ENCODE data around the gene SELENOS. TPM values are rescaled to one million over a fixed set of nuclear protein-coding genes. Genes with fewer than 3 reads are reported as not detected.
A peak's percentile ranks its signal among the peaks of the same experiment; 100 is the strongest.

SELENOS gene
- total RNA-seq, 1 experiment from 2014 or later: 93.1 TPM

DNA sequence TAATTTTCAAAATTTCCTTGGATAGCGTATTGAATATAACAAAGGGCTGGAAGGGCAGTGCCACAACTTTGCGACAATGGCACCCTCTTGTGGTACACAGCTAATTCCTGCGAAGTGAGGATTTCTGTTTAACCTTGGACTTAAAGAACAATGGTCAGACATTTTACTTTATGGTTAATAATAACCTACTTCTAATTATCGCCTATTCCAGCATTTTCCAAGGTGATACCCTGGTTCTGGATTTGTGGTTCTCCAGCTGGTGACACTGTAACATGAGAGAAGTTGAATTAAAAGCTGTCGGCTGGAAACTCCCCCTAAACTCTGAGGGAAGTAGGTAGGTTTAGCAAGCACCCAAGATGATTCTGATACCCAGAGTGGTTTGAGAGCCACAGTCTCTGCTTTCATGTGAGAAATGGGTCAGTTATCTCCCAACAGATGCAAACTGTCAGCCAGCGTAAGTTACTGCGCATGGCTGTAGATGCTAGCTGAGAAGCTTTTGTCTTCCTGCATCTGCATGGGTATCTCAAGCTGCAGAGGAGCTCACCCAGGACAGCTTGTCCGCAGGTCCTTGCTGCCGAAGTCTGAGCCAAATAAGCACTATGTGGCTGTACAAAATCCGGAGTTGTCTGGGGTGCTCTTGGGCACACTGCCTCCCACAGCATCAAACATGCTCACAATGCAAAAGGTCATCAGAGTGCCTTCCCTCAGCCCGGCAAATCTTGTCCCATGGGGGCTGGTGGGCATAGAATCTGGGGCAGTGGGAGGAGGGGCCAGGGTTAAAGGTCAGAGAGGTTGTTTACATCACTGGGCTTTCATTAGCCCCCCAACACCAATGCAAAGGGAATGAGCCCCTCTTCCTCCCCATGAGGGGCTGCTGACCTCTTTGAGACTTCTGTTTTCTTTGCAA lies 18.8 kb downstream of the SELENOS start:
- DNase-seq (ENCODE audit: low read depth): peak; percentile 37
- in situ Hi-C loops (cut with HindIII; ENCODE audit: low pct_unique_long_range_greater_than_20kb, low sequenced_read_pairs): no loop called here

DNA sequence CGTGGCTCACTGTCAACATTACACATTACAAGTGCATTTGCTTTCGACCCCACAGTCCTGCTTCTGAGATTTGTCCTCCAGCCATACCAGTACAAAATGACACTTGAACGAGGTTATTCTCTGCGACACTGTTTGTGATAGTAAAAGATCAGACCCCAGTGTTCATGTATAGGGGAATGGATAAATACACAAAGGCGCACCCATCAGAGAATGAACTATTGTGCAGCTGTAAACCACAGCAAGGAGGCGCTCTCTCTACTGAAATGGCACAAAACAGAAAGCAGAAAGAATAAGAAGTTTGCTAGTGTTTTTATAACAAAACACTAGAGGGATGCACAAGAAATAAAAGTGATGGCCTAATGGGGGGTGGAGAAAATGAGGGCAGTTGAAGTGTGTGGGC lies 20.5 kb downstream of the SELENOS start:
- DNase-seq (ENCODE audit: low read depth): no peak
- in situ Hi-C loops (cut with HindIII; ENCODE audit: low pct_unique_long_range_greater_than_20kb, low sequenced_read_pairs): no loop called here

DNA sequence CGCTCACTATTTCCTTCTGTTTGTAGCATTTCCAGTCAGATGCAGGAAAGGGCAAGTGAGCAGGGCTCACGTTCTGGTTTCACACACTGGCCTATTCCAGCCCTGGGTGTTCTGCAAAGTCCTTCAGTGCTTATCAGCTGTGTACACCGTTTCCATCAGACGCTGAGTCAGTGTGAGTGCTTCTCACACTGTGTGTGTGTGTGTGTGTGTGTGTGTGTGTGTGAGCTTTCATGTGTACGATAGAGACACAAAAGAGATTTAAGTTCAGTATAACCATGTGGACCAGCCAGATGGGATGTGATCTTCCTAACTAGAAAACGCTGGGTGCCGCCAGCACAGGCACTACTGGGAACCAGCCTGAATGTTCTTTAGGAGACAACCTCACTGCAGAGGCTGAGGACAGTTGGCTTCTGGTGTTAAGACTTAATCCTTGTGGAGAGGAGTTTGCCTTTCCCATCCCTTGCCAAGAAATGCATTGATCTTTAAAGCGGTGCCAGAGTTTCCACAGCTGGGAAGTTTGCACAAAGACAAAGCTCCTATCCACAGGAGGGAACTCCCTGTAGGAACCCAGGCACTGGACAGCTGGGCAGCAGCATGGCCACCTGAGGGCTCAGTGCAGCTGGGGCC lies 21.6 kb downstream of the SELENOS start:
- in situ Hi-C loops (cut with HindIII; ENCODE audit: low pct_unique_long_range_greater_than_20kb, low sequenced_read_pairs): no loop called here
- DNase-seq (ENCODE audit: low read depth): no peak

DNA sequence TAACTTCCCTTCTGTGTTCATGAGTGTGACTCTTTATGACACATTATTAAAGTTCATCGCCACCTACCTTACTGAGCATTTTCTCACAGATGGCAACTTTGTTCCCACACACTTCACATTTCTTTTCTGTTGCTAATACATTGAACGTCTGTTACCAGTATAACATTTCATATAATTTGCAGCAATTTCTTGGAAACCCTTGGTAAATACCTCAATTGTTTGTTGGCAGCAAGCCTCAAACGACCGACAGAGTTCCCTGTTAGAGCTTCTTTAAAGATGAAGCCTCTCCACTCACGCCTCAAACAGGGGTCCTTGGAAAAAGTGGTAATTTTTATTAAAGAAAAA lies 22.3 kb downstream of the SELENOS start:
- in situ Hi-C loops (cut with HindIII; ENCODE audit: low pct_unique_long_range_greater_than_20kb, low sequenced_read_pairs): no loop called here
- no peak for DNase-seq (ENCODE audit: low read depth)

DNA sequence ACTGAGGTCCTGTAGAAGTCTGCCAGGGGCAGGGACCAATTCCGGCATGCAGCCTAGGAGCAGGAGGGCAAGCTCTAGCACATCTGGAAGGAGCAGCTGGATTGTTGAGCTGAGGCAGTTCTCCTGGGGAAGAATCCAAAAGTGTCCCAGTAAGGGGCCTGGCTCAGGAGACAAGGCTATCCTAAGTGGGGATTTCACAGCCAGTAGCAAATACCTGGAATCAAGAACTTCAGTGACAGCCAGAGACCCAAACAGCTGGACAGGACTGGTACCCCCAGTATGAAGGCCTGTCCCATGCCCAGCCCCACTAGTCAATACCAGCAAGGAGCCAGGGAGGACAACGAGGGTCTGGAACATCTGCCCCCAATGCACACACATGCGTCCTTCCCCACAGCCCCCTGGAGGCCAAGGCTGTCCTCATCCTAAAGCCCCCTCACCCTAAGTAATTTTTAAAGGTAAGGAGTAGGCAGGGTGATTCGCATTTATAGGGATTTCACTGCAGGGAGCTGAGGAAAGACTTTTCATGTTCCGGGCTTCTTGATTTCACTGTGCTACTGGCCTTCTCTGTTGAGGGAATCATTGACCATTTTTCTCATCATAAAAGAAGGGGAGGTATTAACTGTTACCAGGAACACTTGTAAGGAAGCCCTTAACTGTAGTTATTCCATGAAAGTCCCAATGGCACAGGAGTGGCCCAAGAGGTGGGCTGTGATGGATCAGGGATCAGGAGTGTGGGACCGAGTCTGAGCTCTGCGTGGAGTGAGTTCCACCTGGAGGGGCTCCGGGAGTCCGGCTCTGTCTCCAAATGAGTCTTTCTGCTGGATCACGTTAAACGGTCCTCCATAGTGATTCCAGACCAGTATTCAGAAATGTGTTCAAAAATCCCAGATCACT lies 22.9 kb downstream of the SELENOS start:
- DNase-seq (ENCODE audit: low read depth): no peak
- in situ Hi-C loops (cut with HindIII; ENCODE audit: low pct_unique_long_range_greater_than_20kb, low sequenced_read_pairs): no loop called here

DNA sequence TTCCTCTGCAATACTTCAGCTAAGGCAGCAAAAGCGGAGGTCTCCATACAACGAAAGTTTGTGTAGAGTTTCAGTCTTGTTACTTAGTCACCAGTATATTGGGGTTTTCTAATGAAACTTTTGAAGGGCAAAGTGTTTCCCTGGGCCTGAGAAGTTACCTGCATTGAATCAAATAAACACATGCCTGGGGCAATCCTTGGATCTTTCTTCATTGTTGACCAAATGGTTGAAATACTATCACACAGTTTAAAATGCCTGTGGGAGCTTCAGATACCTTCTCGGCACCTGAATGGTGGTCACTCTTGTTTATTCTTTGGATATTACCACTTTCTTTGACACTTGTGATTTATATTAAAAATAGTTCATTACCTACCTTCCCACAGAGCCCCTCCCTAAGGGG lies 24.4 kb downstream of the SELENOS start:
- in situ Hi-C loops (cut with HindIII; ENCODE audit: low pct_unique_long_range_greater_than_20kb, low sequenced_read_pairs): no loop called here
- no peak for DNase-seq (ENCODE audit: low read depth)

DNA sequence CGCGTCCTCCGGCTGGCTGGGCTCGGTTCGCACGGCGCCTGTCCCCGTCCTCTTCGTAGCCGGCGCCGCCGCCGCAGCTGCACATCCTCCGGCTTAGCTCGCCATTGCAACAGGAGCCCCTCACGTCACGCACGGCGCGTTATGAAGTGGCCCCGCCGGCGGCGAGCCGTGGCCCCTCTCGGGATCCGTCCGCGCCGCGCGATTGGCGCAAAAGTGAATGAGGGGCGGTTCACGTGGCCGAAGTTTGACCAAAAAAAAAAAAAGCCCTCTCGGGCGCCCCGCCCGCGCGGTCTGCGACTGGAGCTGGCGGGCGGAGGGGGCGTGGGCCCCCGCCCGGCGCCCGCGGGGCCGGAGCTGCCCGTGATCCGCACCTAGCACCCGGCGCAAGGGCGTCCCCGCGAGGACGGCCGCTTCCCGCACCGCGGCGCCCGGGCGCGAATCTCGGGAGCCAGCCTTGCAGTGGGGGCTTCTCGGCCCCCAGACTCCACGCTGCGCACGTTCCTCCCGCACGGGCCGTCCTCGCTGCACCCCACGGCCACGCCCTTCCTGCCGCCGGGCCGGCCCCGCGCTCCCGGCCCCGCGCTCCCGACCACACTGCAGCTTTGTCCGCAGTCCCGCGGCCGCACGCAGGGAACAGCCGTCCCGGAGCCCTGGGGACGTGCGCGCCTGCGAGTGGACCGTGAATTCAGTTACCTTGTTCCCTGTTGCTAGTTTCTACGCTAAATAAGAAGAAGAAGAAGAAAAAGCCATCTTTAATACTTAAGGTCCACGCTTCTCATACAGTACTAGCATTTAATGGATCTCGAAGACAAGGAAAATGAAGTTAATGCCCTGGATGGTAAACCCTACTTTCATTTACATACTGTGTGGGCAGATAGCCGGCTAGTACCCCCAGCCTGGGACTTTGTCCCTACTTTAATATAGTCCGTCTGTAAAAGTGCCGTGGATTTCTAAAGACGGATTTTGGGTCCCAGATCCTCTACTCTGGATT lies 25.2 kb downstream of the SELENOS start, which contains the start of gene CHSY1:
Gene CHSY1, minus strand, starts transcription at position 219 of the 991 bp plus-strand sequence. CDS start 592 bp downstream, outside the sequence.
- peak; percentile 91 for DNase-seq (ENCODE audit: low read depth)
- in situ Hi-C loops (cut with HindIII; ENCODE audit: low pct_unique_long_range_greater_than_20kb, low sequenced_read_pairs): no loop called here

DNA sequence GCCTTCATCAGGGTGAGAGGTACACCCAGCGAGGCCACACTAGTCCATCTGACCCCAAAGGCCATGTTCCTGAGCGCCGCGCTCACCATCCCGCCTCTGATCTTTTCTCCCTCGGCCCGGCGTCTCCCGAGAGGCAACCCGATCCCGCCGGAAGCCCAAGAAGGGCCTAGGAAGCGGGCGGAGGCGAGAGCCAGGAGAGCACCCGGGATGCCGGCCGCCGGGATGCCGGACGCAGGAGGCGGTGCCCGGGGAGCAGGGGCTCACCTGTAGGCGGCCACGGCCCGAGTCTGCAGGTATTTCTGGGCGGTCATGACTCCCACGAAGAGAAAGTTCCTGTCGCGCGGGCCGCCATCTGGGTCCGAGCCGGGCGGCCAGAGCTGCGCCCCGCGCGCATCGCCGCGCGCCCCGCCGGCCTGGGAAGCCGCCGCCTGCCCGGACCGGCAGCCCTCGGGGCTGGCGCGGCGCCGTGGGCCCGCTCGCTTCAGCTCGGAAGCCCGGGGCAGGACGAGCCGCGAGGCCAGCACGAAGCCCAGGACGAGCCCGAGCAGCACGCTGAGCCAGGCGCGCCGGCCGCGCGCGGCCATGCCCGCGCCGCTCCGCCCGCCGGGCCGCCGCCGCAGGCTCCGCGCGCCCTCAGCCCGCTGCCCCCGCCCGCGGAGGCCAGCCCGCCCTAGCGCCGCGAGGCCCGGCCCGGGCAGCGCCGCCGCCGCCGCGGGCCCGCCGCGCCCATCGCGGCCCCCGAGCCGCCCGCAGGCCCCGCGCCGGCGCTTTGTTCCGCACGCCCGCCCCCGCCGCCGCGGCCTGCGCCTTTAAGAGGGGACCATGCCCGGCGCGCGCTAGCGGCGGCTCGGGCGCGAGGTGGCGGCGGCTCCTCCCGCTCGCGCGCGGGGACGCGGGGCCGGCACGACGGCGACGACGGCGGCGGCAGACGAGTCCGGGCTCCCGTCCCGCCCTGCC lies 26.1 kb downstream of the SELENOS start:
- in situ Hi-C loops (cut with HindIII; ENCODE audit: low pct_unique_long_range_greater_than_20kb, low sequenced_read_pairs): no loop called here
- peak; percentile 34 for DNase-seq (ENCODE audit: low read depth)

DNA sequence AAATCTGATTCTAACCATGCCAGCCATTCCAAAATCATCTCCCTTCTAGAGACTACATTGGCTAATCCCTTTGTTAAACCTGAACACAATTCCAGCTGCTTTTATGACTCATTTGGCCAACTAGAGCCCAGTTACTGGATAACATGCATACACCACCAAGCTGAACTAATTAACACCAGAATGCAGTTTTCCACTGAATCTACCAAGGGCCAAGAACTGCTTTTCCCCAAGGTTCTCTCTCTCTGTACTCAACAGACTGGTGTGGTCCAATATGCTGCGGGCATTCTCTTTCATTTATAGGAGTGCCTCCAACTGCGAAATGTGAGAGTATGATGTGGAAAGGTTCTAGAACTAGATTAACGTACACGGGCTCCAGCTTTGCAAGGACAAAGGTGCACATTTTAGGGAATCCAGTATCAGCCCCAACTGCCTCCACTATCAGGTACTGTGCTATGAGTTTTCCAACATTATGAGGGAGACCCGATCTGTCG lies 26.9 kb downstream of the SELENOS start:
- DNase-seq (ENCODE audit: low read depth): peak; percentile 45
- in situ Hi-C loops (cut with HindIII; ENCODE audit: low pct_unique_long_range_greater_than_20kb, low sequenced_read_pairs): no loop called here

DNA sequence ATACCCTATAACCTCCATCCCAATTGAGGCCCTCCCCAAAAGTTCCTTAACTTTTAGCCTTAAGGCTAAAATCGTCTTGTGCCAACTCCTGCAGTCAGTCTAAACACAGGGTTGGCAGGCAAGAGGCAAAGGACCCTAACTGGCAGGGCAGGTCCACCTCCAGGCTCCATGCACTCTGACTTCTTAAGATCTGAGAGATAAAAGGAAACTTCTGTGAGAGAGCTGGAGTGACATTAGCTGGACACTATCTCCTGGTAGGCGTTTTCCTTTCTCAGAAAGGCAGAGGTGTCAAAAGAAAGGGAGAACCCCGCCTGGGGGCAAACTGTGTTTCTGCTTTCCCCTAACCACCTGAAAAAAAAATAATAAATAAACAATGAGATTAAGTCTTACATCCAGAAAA lies 29.0 kb downstream of the SELENOS start:
- no peak for DNase-seq (ENCODE audit: low read depth)
- in situ Hi-C loops (cut with HindIII; ENCODE audit: low pct_unique_long_range_greater_than_20kb, low sequenced_read_pairs): no loop called here

DNA sequence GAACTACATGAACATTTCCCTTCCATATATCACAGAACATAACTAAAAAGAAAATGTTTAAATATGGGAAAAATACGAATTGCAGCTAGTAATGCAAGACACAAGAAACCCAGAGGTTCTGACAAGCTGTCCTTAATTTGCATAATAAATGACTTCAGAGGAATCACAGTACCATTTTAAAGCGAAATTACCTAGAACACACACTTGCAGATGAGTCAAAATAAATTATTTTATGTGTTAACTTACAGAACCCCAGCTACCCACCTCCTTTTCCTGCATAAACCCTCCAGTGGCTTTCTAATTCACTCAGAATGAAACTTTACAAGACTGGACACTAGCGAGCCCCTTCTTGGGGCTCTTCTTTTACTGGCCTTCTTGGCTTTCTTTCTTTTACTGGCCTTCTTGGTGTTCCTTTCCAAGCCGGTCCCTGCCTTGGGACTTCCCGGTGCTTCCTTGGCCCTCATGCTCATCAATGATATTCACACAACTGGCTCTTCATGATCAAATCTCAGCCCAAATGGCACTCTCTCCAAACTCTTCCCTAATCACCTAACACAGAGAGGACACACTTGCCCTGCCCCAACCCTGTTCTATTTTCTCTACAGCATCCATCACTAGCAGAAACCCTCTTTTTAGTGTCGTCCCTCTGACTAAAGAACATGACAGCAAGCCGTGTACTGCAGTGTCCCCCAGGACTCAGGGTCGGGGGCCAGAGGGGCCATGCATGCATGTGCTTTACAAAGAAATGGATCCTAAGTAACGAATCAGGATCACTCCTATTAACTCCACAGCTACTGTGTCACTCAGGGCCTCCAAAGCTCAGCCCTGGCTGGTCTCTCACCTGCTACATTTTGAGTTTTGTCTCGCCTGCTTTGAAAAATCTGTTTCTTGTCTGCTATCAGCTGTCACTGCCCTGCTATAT lies 30.2 kb downstream of the SELENOS start:
- in situ Hi-C loops (cut with HindIII; ENCODE audit: low pct_unique_long_range_greater_than_20kb, low sequenced_read_pairs): no loop called here
- DNase-seq (ENCODE audit: low read depth): no peak

DNA sequence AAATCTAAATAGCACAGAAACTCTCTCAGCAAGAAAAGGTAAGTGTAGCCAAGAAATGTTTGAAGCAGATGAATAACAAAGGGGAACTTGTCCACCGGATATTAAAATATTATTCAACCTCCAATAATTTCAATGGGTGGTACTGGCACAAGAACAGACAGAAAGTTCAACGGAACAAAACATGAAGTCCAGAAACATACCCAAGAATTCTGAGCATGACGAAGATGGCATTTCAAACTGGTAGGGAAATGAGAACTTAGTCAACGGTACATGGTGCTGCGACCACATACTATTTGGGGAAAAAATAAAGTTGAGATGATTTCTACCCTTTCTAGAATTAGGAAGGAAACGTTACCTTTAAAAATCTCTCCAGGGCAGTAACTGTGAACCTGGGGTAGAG lies 30.9 kb downstream of the SELENOS start:
- no peak for DNase-seq (ENCODE audit: low read depth)
- in situ Hi-C loops (cut with HindIII; ENCODE audit: low pct_unique_long_range_greater_than_20kb, low sequenced_read_pairs): no loop called here

DNA sequence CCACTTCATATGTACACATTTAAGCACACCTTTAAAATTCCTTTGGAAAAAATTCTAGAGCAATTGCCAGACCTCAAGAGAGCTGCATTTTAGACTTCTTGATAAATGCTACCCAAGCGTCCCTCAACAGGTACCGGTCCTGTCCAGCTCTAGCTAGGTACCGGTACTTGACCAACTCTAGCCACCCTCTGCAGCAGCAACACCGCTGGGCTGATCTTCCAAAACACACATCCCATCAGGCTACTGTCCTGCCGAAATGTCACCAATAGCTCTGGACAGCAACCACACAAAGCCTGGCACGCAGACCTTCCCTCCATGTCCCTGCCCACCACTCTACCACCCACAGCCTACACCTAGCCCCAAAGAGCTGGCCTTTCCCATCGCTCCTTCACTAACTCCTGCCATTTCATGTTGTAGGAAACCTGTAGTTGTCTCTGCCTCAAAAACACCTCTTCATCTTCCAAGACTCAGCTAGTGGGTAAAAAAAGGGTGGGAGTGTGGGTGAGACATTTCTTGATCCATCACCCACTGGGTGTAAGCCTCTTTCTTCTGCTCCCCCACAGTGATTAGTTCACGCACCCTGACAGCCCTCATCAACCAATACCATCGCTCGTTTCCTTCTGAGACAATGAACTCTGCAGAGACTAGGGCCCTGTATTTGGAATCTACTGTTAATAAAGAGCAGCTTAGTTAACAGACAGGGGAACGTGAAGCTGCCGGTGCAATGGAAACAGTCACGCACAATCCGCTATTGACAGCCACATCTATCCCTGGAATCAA lies 32.2 kb downstream of the SELENOS start:
- DNase-seq (ENCODE audit: low read depth): no peak
- in situ Hi-C loops (cut with HindIII; ENCODE audit: low pct_unique_long_range_greater_than_20kb, low sequenced_read_pairs): no loop called here

DNA sequence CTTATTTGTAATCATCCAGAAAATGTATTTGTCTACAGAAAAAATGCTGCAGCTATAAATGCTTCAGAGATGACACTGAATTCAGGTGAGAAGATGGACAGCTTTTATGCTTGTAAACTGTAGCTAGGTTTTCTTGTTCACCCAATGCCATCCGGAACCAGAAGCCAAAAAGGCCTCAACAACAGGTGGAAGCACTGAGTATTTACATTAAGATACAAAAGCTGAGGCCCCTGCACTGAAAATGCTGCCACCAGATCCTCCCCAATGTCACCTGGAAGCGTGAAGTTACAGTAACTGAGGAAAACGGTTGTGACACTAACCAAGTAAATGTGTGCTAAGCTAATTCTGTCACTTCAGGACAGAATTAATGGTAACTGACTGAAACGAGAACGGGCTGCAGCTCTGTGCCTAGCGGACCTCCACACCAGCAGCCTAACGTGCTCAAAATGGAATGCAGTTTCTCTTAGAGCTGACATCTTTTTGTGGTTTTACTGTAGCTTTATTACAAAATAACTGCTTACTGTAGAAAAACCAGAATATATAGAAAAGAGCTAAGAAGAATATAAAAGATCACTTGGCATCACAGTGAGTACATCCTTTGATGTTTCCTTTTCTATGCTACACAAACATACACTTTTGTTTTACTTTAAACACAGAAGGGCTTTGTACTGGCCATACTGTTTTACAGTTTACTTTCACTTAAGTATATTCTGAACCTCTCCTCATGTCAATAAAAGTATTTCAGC lies 33.1 kb downstream of the SELENOS start:
- no peak for DNase-seq (ENCODE audit: low read depth)
- in situ Hi-C loops (cut with HindIII; ENCODE audit: low pct_unique_long_range_greater_than_20kb, low sequenced_read_pairs): no loop called here
